Amniotic stem cell (primary cell): ENCODE results near the gene SLC9A1.

Source experiments
- DNase-seq: peaks from one replicate; lab custom pipeline; 2025; lab: John Stamatoyannopoulos, UW

The SLC9A1 gene

GRCh38 chr1:27070390-27071048, 84.4 kb downstream of the SLC9A1 start:
- DNase-seq = no peak

GRCh38 chr1:27068922-27069321, 86.0 kb downstream of the SLC9A1 start:
- DNase-seq = no peak

GRCh38 chr1:27065999-27066630, 88.8 kb downstream of the SLC9A1 start:
- DNase-seq = no peak

GRCh38 chr1:27060891-27061290, 94.0 kb downstream of the SLC9A1 start:
- no peak for DNase-seq

- no peak for DNase-seq
These were observed 95.8 kb downstream of the SLC9A1 start for GRCh38 chr1:27058966-27059669.

GRCh38 chr1:27057801-27058625, 96.9 kb downstream of the SLC9A1 start:
- no peak for DNase-seq

- DNase-seq = no peak
These were observed 97.5 kb downstream of the SLC9A1 start for GRCh38 chr1:27057389-27057788.

- DNase-seq = no peak
These were observed 100.8 kb downstream of the SLC9A1 start for GRCh38 chr1:27053977-27054753.

GRCh38 chr1:27052527-27052926, 102.4 kb downstream of the SLC9A1 start:
- DNase-seq = no peak

GRCh38 chr1:27049607-27050006, 105.3 kb downstream of the SLC9A1 start:
- no peak for DNase-seq

GRCh38 chr1:27049100-27049499, 105.8 kb downstream of the SLC9A1 start:
- no peak for DNase-seq
